ENCODE results near the gene ACTL9. TPM values are rescaled to one million over a fixed set of nuclear protein-coding genes. Genes with fewer than 3 reads are reported as not detected.
A peak's percentile ranks its signal among the peaks of the same experiment; 100 is the strongest.

The ACTL9 gene
- total RNA-seq, 1 donor from 2014 or later = not detected

DNA sequence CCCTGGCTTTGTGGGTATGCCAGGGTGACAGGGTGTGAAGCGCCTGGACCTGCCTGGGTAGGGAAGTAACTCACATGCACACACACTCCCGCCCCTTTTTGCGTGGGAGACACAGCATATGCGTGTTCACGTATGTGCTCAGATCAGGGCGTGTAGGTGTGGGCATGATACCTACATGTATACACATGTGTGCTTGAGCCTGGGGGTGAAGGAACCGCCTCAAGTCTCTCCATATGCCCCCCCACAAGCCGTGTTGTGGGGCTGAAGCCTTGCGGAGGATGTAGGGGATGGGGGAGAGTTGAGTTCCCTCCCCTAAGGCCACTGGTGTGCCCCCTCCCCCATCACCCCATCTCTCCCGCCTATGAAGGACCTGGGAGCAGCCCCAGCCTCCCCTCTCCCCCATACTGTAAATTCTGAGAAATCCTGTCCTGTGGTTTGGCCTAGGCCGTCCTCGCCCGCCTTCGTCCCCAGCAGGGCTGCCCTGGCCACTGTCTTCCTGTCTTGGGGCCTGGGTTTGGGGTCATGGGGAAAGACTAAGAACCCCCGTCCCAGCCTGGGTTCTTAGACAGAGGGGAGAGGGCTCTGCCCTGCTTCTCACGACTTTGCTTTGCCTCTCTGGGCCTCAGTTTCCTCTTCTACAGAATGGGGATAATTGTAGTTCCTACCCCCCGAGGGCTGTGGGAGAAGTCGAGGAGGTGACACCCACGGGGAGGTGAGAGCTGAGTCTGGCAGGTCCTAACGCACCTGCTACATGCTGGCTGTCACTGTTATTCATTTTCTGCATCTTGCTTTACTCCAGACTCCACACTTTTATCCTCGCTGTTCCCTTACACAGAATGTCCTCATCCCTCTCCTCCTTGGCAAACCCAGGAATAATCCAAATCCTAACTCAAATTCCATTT is 14.3 kb downstream of the ACTL9 start:
- no peak for ATAC-seq

DNA sequence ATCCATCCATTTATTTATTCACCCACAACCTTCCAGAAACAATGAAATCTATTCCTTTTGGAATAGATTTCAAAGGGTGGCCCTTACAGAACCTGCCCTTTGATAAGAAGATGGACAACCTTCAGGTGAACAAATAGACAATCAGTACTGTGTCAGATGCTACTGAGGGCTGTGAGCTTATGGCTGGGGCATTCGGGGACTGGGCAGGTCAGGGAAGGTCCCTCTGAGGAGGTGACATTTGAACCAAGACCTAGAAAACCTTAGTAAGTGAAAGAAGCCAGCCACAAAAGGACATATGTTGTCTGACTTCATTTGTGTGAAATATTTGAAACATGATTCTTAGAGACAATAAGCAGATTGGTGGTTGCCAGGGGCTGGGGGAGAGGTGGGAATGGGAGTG is 15.7 kb downstream of the ACTL9 start:
- no peak for ATAC-seq

DNA sequence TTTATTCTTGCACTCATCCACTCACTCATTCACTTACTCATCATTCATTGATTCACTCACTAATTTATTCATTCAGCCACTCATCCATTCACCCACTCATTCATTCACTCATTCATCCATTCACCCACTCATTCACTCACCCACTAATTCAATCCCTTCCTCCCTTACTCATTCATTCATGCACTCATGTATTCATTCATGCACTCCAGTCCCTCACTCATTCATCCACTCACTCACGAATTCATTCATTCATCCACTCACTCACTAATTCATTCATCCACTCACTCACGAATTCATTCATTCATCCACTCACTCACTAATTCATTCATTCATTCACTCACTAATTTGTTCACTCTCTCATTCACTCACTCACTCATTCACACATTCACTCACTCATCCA is 16.1 kb downstream of the ACTL9 start:
- ATAC-seq = no peak

DNA sequence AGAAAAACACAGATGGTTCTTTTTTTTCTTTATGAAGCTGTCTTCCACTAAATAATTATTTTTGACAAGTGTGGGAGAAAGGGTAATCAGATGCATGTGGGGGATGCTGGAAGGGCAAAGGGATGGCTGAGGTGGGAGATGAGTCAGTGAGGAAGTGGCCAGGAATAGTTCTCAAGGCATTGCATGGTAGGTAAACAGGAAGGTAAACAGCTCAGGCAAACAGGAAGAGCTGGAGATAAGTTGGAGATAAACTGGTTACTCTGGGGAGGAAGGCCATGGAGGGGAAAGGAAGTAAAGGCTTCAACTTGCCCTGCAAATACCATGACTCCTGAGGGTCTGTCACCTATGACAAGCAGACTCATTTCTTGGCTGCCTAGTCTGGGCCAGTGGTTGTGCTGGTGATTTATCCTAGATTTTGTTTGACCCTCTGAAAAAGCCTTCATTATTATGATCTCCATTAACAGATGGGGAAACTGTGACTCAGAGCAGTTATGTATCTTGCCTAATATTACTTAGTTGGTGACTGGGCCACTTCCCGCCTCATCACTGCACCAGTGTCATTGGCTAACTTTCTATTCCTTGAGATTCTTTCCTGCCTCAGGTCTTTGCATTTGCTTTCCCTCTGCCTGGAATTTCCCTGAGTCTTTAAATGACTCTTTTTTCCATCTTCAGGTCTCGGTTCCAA is 17.1 kb downstream of the ACTL9 start:
- ATAC-seq = no peak

DNA sequence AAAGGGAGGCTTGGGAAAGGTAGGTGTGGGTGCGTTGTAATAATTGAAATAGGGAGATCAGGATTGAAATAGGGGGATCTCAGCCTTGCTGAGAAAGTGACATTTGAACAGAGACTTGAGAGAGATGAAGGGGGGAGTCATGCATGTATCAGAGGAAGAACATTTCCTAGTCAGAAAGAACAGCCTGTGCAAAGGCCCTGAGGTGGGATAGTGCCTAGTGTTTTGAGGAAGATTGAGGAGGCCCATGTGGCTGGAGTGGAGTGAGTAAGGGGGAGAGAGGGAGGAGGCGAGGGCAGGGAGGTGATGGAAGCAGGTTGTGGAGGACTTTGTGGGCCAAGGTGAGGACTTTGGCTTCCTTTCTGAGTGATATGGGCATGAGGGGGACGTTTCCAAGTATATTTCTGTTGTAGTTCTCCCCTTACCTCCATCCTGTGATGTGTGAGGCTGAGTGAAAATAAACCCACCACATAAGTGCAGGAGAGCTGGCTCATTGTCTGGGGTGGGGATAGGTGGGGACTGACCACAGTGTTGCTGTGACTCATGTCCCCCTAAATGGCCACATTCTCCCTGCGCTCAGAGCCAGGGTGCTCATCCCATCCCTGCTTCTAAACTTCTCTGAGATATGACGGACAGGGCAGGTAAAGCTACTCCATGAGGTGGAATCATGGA is 17.8 kb downstream of the ACTL9 start:
- ATAC-seq = no peak

DNA sequence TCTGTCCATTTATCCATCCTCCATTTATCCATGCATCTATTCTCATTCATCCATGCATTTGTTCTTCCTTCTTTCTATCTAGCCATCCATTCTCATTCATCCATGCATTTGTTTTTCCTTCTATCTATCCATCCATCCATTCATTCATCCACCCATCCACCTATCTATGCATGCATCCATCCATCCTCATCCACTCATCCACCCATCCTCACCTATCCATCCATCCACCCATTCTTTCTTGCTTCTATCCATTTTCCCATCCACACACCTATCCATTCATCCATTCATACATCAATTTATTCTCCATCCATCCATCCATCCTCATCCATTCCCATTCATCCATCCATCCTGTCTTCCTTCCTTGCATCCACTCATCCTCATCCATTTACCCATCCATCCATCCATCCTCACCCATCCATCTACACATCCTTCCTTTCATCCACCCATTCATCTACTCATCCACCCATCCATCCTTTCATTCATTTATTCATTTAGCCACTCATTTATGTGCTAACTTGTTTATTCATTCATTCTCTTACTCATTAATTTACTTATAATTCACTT is 20.3 kb downstream of the ACTL9 start:
- no peak for ATAC-seq

DNA sequence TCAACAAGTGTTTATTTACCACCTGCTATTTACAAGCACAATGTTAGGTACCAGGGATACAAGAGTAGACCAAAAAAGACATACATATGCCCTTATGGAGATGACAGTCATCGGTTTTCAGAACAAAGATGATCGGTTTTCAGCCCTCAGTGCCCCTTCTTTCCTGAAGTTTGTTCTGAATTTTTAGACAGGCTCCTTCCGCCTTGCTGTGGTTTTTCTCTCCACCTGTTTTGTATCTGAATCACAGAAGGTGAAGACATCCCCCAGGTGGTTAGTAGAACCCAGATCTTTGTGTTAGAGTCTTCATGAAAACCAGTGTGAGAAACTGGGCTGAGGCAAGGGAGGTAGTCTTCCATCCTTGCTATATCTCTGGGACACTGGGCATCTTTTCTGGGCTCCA is 23.5 kb downstream of the ACTL9 start:
- no peak for ATAC-seq

DNA sequence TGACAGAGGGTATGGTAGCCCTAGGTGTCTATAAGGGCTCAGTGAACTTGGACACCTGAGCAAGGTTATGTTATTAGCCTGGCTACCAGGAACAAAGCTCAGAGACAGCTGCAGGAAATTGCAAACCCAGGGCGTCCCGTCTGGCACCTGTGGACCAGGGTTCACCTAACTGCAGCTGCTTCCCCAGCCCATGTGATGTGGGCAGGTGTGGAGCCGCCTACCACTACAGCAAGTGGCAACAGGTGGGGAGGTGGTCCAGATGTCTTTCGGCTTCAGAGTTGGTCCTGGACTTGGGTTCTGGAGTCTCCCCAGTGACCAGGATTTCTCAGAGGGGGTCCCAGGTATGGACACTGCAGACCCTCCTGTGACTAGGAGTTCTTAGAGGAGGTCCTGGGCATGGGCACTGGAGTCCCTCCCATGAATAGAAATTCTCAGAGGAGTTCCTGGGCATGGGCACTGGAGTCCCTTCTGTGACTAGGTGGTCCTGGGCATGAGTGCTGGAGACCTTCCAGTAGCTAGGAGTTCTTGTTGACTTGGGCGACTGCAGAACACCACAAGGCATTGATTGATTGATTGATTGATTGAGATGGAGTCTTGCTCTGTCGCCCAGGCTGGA is 25.2 kb downstream of the ACTL9 start:
- no peak for ATAC-seq

DNA sequence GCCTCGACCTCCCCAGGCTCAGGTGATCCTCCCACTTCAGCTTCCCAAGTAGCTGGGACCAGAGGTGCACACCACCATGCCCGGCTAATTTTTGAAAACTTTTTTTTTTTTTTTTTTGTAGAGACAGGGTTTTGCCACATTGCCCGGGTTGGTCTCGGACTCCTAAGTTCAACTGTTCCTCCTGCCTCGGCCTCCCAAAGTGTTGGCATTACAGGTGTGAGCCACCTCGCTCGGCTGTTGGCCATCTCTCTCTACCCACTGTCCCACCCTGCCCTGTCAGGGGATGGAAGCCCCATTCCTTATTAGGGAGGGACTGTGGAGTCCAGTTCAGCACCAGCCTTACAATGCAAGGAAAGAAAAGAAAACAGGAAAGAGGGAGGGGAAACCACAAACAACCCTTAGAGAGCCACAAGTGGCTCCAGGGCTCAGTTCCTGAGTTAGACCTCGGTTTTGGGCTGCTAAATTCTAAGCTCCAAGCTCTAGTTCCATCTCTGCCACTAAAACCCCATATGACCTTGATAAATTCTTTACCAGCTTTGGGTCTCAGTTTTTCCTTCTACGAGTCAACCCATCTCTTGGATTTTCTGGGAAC is 31.7 kb downstream of the ACTL9 start:
- ATAC-seq = no peak

DNA sequence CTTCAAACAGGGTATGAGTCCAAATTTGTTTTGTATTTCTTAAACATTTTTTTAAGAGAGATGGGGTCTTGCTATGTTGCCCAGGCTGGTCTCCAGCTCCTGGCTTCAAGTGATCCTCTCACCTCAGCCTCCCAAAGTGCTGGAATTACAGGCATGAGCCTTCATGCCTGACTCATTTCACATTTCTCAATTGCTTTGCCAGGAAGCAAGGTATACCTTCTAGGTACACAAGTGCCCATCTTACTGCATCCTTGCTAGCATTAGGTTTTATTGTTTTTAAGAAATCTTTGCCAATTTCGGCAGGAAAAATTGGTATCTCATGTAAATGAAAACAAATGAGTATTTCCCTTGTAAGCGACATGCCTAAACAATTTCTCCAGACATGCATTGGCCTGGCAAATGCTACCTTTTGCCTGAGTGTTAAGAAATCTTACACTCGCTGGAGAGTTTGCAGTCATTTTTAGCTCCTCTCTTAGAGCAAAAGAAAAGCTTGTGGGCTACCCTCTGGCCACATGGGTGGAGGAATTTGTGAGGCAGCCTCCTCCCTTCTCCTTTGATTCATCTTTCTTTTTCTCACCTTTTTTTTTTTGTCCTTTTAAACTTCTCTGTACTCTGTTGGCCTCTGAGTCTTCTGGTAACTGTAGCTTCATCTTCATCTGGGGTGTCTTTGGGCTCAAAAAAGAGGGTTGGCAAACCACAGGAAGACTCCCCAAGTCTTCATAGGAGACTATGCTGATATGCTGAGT is 33.0 kb downstream of the ACTL9 start:
- no peak for ATAC-seq

DNA sequence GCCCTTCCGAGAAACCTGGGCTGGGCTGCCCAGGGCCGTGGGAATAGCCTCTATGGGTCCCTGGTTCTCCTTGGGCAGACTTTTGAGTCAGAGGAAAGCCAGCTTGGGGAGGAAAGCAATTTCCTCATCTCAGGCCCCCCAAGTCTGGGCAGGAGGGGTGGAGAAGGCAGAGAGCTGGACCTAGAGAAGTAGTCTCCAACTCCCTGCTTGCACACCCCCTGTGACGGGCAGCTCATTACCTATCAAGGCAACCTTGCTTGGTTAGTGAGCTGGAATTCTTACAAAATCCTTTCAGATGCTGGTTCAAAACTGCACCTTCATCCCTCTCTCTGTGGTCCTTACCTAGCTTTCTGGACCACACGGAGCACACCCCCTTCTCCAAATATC is 33.9 kb downstream of the ACTL9 start:
- ATAC-seq = no peak

DNA sequence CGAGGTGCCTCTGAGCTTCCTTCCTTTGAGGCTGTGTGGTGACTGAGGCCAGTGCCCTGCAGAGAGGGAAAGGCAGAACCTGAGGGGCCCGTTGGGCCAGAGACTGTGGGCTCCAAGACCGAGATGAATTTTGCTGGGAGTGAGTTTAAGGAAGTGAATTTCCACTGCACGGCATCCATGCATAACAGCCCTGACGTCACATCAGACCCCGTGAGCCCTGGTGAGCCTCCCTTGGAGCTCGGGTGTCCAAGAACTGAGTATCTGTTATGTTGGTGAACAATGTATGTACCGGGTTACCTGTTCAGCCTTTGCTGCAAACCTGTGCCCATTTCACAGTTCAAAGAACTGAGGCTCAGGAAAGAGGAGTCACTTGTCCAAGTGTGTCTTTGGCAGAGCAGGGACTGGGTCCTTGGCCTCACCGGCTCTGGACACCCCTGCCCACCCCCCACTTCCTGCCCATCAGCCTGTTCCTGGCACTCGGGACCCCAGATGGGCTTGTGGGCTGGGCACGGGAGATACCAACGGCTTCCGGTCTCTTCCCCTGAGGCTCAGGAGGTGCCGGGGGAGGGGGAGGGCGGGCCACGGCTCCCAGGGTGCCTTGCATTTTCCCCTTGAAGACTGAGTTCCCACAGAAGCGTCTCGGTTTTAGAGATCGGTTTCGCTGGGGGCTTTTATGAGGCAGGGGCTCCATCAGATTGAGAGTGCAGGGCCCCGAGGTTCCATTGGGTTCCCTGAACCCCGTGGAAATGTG is 34.5 kb downstream of the ACTL9 start:
- ATAC-seq = no peak

DNA sequence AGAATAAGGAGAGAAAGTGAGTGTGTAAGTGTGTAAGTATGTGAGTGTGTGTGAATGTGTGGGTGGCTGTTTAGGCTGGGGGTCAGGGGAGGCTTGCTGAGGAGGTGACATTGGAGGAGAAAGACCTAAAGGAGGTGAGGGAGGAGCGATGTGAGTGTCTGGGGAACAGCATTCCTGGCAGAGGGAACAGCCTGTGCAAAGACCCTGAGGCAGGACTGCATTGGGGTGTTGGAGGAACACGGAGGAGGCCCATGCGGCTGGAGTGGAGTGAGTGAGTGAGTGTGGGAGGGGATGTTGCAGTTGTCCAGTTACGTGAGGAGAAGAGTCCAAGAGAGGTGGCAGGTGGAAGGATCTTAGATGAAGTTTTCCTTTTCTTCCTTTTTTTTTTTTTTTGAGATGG is 36.3 kb downstream of the ACTL9 start:
- ATAC-seq = no peak

DNA sequence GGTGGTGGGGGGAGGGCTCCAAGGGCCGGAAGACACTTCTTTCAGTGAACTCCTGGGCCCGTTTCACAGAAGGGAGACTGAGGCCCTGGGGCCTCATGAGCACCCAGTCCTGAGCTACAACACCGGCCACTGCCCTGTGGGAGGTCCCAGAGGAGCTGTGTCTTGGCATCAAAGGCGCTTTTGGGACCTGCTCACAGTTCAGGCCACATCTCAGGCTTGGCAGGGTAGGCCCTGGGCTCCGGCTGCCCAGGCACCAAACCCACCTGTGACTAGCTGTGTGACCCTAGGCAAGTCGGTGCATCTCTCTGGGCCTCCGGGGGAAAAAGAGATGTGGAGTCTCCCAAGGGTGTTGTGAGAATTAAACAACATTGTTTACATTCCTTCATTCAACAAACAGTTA is 38.7 kb downstream of the ACTL9 start:
- no peak for ATAC-seq

DNA sequence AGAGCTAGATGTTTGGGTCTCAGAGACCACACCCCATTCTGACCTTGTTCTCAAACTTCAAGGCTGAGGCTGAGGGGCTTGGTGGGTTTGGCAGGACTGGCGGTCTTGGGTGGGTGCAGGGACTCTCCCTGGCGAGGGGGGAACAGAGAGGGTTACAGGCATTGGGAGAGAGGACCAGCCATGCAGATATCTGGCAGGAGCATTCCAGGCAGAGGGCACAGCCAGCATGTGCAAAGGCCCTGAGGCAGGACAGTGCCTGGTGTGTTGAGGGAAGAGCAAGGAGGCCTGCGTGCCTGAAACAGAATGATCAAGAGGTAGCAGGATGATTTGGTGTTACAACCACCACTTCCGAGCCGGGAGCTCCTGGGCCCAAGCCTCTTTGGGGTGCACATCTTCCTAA is 40.7 kb downstream of the ACTL9 start:
- ATAC-seq = no peak

DNA sequence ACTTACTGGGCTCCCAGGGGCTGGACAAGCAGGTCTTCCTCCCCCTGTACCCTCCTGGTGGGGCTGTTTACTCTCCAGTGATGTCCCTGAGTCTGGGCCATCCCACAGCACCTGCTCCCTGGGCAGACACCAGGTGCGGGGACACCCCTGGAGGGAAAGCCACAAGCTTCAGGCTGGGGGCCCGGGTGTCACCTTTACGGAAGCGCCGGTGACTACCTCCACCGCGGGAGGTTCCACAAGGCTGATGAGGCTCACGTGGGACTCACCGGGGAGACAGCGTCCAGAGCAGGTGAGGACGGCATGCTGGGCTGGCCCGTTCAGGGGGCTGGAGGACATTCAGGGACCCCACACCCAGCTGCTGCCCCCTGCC is 43.3 kb downstream of the ACTL9 start:
- ATAC-seq = peak; percentile 26

DNA sequence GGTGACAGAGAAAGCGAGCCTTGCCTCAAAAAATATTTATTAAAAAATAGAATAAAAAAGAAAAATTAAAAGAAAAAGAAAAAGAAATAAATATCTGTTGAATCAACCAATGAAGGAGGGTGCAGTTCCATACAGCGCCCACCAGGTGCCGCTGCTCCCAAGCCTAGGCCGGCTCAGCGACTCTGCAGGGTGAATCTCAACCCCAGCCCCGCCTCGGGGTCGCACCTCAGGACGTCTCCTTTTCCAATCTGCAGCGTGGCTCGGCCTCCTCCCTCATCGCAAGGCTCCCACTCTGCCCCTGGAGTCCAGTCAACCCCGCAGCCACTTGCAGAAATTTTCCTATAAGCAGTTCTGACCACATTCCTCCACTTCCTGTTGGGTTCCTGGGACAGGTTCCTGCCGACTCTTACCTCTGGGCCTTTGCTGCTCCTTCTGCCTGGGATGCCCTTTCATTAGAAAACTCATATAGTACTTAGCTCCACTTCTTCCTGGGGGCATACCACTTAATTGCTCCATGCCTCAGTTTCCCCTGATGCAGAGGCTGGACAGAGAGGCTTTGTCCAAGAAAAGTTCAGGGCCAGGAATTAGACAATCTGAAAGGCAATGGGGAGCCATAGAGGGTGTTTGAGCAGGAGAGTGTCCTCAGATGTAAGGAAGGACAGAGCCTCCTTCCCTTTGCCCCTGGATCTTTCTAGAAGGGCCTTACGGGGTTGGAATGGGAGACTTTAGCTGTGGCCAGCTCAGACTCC is 43.8 kb downstream of the ACTL9 start:
- ATAC-seq = peak; percentile 78

DNA sequence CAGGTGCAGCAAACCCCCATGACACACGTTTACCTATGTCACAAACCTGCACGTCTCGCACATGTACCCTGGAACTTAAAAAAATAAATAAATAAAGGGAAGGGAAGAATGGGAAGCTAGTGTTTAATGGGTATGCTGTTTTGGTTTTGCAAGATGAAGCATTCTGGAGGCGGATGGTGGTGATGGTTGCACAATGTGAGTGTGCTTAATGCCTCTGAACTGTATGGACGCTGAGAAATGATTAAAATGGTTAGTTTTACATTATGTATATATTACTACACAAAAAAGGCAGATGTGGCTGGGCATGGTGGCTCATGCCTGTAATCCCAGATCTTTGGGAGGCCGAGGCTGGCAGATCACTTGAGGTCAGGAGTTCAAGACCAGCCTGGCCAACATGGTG is 50.4 kb downstream of the ACTL9 start:
- ATAC-seq = no peak
